ENCODE results near the gene ALKBH5. TPM values are rescaled to one million over a fixed set of nuclear protein-coding genes. Genes with fewer than 3 reads are reported as not detected.
"Not testable (repeated sequence)": the region's sequence is repeated elsewhere in the genome, so short reads cannot be mapped to it uniquely, and the experiment has no call there.

Gene ALKBH5
- total RNA-seq, 2 experiments from 2014 or later: 122 to 127 TPM

DNA sequence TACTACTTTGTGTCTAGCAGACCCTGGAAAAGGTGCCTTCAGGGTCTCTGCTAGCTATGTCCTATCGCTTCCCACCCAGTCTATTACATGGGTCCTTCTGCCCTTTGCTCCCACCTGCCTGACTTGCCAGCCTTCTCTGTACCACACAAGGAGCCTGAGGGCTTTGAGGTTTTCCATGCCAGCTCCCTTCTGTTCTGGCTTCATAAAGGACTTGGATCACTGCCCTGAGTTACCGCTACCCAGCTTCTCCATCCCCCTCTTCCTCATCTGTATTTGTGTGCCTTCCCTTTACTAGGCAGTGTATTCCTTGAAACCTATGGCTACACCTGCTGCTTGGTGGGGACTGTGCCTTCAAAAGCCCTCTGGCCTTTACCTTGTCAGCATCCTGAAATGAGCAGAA lies 22.2 kb downstream of the ALKBH5 start:
- no peak for DNase-seq
- H3K36me3 Mint-ChIP-seq: peaks cover 22% of the 10 kb centered on the region
- CTCF ChIA-PET: no interaction called here
- intact Hi-C loops (cut with micrococcal nuclease): no loop called here
- no peaks in the 10 kb centered on the region for H3K9me3 Mint-ChIP-seq
- H3K4me1 Mint-ChIP-seq (ENCODE audit: low read depth): no peaks in the 10 kb centered on the region
- no peak overlapping the region for H3K27ac Mint-ChIP-seq
- H3K4me3 Mint-ChIP-seq: no peak overlapping the region
- POLR2A ChIA-PET: no interaction called here
- no peaks in the 10 kb centered on the region for H3K27me3 Mint-ChIP-seq

DNA sequence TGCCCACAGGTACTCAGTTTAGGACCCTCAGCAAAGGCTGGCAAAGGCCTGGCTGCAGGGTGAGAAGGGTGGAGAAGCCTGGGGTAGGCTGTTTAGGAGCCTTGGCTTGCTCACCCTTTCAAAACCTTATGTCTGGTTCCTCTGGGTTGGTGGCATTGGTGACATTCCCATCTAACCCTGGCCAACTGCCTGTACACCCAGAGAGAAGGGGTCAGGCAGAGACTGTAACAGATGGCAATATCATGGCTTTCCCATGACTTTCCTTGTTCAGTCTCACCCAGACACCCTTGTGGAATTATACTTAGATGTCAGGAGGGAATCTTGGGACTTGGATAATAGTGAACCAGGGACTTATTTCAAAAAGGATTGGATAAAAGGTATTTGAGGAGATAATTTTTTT lies 23.3 kb downstream of the ALKBH5 start:
- no peak overlapping the region for H3K4me3 Mint-ChIP-seq
- peaks cover 23% of the 10 kb centered on the region for H3K36me3 Mint-ChIP-seq

DNA sequence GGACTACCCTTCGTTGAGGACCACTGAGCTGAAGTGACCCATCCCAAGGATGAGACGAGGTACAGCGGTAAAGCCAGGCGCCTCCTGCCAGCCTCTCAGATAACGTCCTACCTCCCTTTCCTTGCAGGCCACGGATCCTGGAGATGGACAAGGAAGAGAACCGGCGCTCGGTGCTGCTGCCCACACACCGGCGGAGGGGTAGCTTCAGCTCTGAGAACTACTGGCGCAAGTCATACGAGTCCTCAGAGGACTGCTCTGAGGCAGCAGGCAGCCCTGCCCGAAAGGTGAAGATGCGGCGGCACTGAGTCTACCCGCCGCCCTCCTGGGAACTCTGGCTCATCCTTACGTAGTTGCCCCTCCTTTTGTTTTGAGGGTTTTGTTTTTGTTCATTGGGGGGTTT lies 24.5 kb downstream of the ALKBH5 start:
- peaks cover 23% of the 10 kb centered on the region for H3K36me3 Mint-ChIP-seq
- intact Hi-C loops (cut with micrococcal nuclease): no loop called here

More for the DNA sequence above, 23.3 kb downstream of the ALKBH5 start:
- intact Hi-C loops (cut with micrococcal nuclease): no loop called here
- no peaks in the 10 kb centered on the region for H3K9me3 Mint-ChIP-seq
- H3K27me3 Mint-ChIP-seq: no peaks in the 10 kb centered on the region
- no peak overlapping the region for H3K27ac Mint-ChIP-seq
- CTCF ChIA-PET: no interaction called here
- no peak for DNase-seq
- H3K4me1 Mint-ChIP-seq (ENCODE audit: low read depth): no peaks in the 10 kb centered on the region
- POLR2A ChIA-PET: no interaction called here

DNA sequence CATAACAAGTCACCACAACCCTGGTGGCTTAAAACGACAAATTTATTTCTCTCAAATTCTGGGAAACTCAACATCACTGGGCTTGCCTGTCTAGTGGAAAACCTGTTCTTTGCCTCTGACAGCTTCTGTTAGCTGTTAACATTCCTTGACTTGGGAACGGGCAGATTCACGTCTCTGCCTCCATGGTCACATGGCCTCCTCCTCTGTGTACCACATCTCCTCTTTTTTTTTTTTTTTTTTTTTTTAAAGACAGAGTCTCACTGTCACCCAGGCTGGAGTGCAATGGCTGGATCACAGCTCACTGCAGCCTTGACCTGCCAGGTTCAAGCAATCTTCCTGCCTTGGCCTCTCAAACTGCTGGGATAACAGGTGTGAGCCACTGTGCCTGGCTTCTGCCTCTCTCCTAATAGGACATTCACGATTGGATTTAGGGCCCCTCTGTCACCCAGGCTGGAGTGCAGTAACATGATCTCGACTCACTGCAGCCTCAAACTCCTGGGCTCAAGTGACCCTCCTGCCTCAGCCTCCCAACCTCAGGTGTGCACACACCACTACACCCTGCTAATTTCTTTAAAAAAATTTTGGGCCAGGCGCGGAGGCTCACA lies 30.1 kb downstream of the ALKBH5 start:
- no peak overlapping the region for H3K27ac Mint-ChIP-seq
- intact Hi-C loops (cut with micrococcal nuclease): no loop called here
- CTCF ChIA-PET: interaction anchor here (1.1 kb wide), 1 partner anchor 10 kb away, joined by 3 read pairs; no protein-coding TSS in a partner anchor
- H3K36me3 Mint-ChIP-seq: peaks cover 12% of the 10 kb centered on the region
- no peak for DNase-seq
- POLR2A ChIA-PET: no interaction called here
- H3K27me3 Mint-ChIP-seq: no peaks in the 10 kb centered on the region
- no peak overlapping the region for H3K4me3 Mint-ChIP-seq
- no peaks in the 10 kb centered on the region for H3K9me3 Mint-ChIP-seq
- H3K4me1 Mint-ChIP-seq (ENCODE audit: low read depth): peaks cover 2% of the 10 kb centered on the region

More for the DNA sequence above, 24.5 kb downstream of the ALKBH5 start:
- H3K4me3 Mint-ChIP-seq: no peak overlapping the region
- no peaks in the 10 kb centered on the region for H3K4me1 Mint-ChIP-seq (ENCODE audit: low read depth)
- no peak for DNase-seq
- no peaks in the 10 kb centered on the region for H3K27me3 Mint-ChIP-seq
- CTCF ChIA-PET: no interaction called here
- POLR2A ChIA-PET: interaction anchor here (0.6 kb wide), 1 partner anchor 28 kb away, joined by 3 read pairs; no protein-coding TSS in a partner anchor
- no peak overlapping the region for H3K27ac Mint-ChIP-seq
- no peaks in the 10 kb centered on the region for H3K9me3 Mint-ChIP-seq

DNA sequence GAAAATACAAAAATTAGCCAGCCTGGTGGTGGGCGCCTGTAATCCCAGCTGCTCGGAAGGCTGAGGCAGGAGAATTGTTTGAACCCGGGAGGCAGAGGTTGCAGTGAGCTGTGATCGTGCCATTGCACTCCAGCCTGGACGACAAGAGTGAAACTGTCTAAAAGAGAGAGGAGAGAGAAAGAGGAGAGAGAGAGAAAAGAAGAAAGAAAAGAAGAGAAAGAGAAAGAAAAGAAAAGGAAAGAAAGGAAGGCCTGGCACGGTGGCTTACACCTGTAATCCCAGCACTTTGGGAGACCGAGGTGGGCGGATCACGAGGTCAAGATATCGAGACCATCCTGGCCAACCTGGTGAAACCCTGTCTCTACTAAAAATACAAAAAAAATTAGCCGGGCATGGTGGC lies 33.3 kb downstream of the ALKBH5 start:
- POLR2A ChIA-PET: interaction anchor here (0.7 kb wide), 1 partner anchor 79 kb away, joined by 3 read pairs; no protein-coding TSS in a partner anchor
- not testable (repeated sequence) for H3K4me1 Mint-ChIP-seq (ENCODE audit: low read depth); H3K27ac Mint-ChIP-seq; H3K4me3 Mint-ChIP-seq; H3K27me3 Mint-ChIP-seq; DNase-seq; H3K36me3 Mint-ChIP-seq; H3K9me3 Mint-ChIP-seq
- intact Hi-C loops (cut with micrococcal nuclease): loop anchor here (1.0 kb wide), 1 partner anchor 76 kb away; no protein-coding TSS in a partner anchor
- CTCF ChIA-PET: interaction anchor here (1.0 to 3.7 kb wide), 7 partner anchors 9 to 789 kb away, joined by 3 to 24 read pairs (median 5); partner anchors contain the start of gene SHMT1

DNA sequence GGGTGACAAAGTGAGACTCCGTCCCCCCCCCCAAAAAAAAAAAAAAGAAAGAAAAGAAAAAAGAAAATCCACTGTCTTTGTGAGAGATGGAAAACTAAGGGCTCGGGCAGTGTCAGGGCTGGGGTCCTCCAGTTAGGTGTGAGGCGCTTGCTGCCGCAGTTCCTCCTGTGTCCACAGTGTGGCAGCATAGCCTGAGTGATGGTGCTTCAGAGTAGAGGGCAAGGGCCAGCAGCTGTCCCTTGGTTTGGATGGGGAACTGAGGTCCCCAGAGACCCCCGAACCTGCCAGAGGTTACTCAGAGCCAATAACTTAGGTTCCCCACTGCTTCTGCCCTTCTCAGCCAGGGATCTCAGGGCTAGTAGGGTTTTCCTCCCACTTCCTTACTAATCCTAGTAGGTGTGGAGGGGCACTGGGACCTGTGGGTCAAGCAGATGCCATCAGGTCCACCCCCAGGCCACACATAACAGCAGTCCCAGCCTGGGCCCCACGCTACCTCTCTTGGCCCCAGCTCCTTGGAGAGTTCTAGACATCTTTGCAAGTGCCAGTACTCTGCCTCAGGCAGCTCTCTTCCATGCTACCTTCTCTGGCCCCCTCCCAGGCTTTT lies 33.9 kb downstream of the ALKBH5 start:
- Mint-ChIP-seq H3K27me3 (no peaks in the 10 kb centered on the region), H3K4me3 (no peak overlapping the region), H3K9me3 (no peaks in the 10 kb centered on the region), H3K4me1 (ENCODE audit: low read depth) (peaks cover 4% of the 10 kb centered on the region), H3K27ac (no peak overlapping the region), H3K36me3 (no peaks in the 10 kb centered on the region)
- ChIA-PET CTCF (interaction anchor here (0.5 to 3.7 kb wide), 19 partner anchors 9 to 789 kb away, joined by 3 to 24 read pairs (median 3); partner anchors contain the start of genes ALKBH5, MIEF2 and SHMT1), POLR2A (no interaction called here)
- DNase-seq: peak; percentile 87
- intact Hi-C loops (cut with micrococcal nuclease): loop anchor here (1.0 kb wide), 1 partner anchor 76 kb away; no protein-coding TSS in a partner anchor

DNA sequence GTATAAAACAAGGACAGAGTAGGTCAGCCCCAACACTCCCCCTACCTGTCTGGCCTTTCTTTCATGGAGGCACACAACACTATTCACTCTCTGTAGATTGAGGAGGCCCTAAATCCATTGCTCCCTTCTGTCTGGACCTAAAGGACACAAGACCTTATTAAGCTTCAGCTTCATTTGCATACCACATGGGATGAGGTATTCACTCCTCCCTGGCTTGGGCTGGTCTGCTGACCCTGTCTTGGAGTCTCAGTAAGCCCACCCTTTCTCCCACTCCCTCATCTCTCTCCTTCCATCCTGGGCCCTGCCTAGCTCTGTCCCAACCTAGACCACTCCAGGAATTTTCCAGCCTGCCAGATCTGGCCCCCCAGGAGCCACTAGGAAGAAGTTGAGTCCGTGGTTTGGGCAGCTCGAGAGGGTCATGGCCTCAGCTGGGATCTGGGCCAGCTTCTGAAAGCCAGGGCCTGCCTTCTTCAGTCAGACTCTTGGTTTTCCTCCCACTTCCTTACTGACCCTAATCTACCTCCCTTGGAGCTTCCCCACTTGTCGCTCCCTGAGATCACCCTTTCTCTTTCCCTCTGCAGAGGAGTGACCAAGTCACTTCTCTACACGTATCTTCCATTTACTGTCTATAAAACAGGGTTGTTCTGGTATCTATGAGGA lies 35.3 kb downstream of the ALKBH5 start:
- no peak for DNase-seq
- CTCF ChIA-PET: interaction anchor here (0.6 to 3.7 kb wide), 6 partner anchors 17 to 77 kb away, joined by 3 to 24 read pairs (median 4); no protein-coding TSS in a partner anchor
- no peaks in the 10 kb centered on the region for H3K36me3 Mint-ChIP-seq
- H3K27me3 Mint-ChIP-seq: no peaks in the 10 kb centered on the region
- H3K4me1 Mint-ChIP-seq (ENCODE audit: low read depth): peaks cover 4% of the 10 kb centered on the region
- H3K27ac Mint-ChIP-seq: peak overlapping the region; percentile 40
- POLR2A ChIA-PET: no interaction called here
- intact Hi-C loops (cut with micrococcal nuclease): no loop called here
- no peaks in the 10 kb centered on the region for H3K9me3 Mint-ChIP-seq
- no peak overlapping the region for H3K4me3 Mint-ChIP-seq

DNA sequence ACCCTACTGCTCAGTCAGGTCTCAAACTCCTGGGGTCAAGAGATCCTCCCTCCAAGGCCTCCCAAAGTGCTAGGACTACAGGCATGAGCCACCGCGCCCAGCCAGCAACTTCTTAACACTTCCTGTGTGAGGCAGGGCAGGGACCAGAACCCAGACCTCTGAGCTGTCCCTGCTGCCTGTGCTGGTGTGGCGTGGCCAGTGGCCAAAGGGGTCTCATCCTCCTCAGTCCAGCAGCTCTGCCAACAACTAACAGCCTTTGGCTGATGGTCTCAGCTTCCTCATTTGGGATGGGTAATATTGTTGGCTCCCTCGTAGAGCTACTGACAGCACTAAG lies 40.4 kb downstream of the ALKBH5 start:
- Mint-ChIP-seq H3K27me3 (no peaks in the 10 kb centered on the region), H3K36me3 (no peaks in the 10 kb centered on the region), H3K9me3 (no peaks in the 10 kb centered on the region), H3K4me3 (no peak overlapping the region), H3K27ac (no peak overlapping the region), H3K4me1 (ENCODE audit: low read depth) (peaks cover 31% of the 10 kb centered on the region)
- intact Hi-C loops (cut with micrococcal nuclease): loop anchor here (2.0 kb wide), 1 partner anchor 37 kb away; the partner anchor contains the start of gene MIEF2
- CTCF ChIA-PET: interaction anchor here (1.0 kb wide), 2 partner anchors 10 to 38 kb away, joined by 3 to 4 read pairs; no protein-coding TSS in a partner anchor
- DNase-seq: no peak
- POLR2A ChIA-PET: interaction anchor here (0.7 to 1.0 kb wide), 2 partner anchors 9 to 12 kb away, joined by 3 read pairs; no protein-coding TSS in a partner anchor

DNA sequence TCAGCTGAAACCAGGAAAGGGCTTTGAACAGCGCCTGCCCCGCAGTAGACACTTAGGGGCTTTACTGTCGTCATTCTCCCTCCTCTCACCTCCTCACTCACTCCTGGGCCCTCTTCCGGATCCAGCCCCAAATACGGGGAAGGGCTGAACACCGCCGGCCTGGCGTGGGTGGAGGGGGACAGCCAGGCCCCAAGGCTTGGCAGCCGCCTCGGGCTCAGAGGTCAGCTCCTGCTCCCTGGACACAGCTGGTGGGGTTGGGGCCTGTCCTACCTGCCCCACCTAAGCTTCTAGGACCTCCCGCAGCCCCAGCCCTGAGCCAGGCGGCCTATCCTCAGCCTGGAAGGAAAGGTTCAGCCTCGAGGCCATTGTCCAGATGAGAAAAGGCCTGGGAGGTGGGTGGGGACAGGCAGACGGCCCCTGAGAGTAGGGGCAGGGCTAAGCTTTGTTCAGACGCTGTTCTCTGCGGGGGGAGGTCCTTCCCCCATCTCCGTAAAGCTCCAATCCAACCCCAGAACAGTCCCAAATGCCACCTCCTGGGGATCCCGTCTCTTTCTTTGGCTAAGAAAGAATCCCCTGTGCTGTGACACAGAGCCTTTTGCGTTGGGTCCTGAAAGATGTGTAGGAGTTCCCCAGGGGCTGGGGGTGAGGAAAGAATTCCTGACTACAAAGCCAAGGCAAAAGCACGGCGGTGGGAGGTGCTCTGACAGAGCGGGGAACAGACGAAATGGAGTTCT lies 40.9 kb downstream of the ALKBH5 start:
- POLR2A ChIA-PET: interaction anchor here (1.0 kb wide), 2 partner anchors 10 to 39 kb away, joined by 3 read pairs; no protein-coding TSS in a partner anchor
- intact Hi-C loops (cut with micrococcal nuclease): loop anchor here (1.0 to 2.0 kb wide), 3 partner anchors 36 to 91 kb away; partner anchors contain the start of genes ALKBH5, MIEF2 and SMCR8
- H3K27me3 Mint-ChIP-seq: no peaks in the 10 kb centered on the region

DNA sequence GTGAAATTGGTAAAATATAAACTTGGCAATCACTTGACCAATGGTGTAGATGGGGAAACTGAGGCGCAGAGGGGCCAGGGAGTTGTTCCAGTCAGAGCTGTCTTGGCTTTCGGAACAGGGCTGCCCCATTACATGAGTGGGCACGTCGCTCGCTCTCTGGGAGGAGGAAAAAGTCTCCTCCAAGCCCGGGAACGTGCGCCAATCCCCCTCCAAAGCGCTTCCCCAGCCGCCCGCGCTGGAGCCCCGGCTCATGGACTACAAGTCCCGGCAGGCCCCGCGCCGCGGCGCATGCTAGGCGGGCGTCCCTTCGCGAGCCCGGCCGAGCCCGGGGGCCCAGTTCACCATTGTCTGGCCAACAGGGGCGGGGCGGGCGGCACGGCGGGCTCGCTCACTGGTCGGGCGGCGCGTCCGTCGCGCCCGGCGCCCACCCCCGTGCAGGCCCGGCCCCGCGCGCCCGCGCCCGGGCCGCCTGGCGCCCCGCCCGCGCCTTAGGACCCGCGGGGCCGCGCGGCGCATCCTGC lies 41.6 kb downstream of the ALKBH5 start, which contains the start of gene LLGL1:
TSS of gene LLGL1 (plus strand) at position 515 of the 521 bp plus-strand sequence. CDS start 48 bp downstream, outside the sequence.
- Mint-ChIP-seq H3K27me3 (no peaks in the 10 kb centered on the region), H3K27ac (peak within 1 kb of the TSS; percentile 59)
- POLR2A ChIA-PET: interaction anchor here (1.0 kb wide), 2 partner anchors 11 to 39 kb away, joined by 3 read pairs; no protein-coding TSS in a partner anchor

More for the DNA sequence above, 40.9 kb downstream of the ALKBH5 start:
- DNase-seq: no peak
- Mint-ChIP-seq H3K27ac (peak overlapping the region; percentile 28), H3K9me3 (no peaks in the 10 kb centered on the region), H3K36me3 (no peaks in the 10 kb centered on the region), H3K4me1 (ENCODE audit: low read depth) (peaks cover 31% of the 10 kb centered on the region), H3K4me3 (peak overlapping the region; percentile 61)
- CTCF ChIA-PET: no interaction called here

DNA sequence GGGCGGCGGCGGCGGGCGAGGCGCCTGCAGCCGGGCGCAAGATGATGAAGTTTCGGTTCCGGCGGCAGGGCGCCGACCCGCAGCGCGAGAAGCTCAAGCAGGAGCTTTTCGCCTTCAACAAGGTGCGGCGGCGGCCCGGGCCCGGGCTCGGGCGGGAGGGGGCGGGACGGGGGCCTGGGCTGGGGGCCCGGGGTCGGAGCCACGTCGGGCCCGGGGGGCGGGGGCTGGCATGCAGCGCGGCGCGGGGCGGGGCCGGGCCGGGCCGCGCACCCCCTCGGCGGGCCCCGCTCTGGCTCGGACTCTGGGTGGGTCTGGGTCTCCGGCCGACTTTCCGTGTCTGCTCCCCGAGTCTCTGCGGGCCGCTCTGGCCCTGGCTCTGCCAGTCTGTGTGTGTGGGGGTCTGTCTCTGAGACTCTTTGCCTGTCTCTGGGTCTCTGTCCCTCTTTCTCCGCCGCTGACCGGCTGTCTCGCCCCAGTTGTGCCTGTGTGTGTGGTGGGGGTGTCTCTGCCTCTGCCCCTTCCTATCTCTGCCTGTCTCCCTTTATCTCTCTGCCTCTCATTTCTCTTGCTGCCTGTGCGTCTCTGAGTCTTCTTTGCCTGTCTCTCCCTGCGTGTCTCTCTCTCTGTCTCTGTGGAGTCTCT lies 42.1 kb downstream of the ALKBH5 start:
- no peaks in the 10 kb centered on the region for H3K36me3 Mint-ChIP-seq
- ChIA-PET CTCF (interaction anchor here (0.9 to 1.6 kb wide), 2 partner anchors 9 to 28 kb away, joined by 3 to 5 read pairs; no protein-coding TSS in a partner anchor), POLR2A (interaction anchor here (1.0 kb wide), 1 partner anchor 40 kb away, joined by 3 read pairs; no protein-coding TSS in a partner anchor)
- no peaks in the 10 kb centered on the region for H3K27me3 Mint-ChIP-seq
- intact Hi-C loops (cut with micrococcal nuclease): loop anchor here (1.0 to 2.0 kb wide), 3 partner anchors 35 to 90 kb away; partner anchors contain the start of genes ALKBH5, MIEF2 and SMCR8
- peaks cover 30% of the 10 kb centered on the region for H3K4me1 Mint-ChIP-seq (ENCODE audit: low read depth)
- peak overlapping the region; percentile 90 for H3K4me3 Mint-ChIP-seq
- H3K9me3 Mint-ChIP-seq: no peaks in the 10 kb centered on the region
- no peak for DNase-seq
- H3K27ac Mint-ChIP-seq: peak overlapping the region; percentile 59

More for the DNA sequence above, 41.6 kb downstream of the ALKBH5 start, which contains the start of gene LLGL1:
- H3K36me3 Mint-ChIP-seq: no peaks in the 10 kb centered on the region
- CTCF ChIA-PET: no interaction called here
- H3K4me3 Mint-ChIP-seq: peak within 1 kb of the TSS; percentile 90
- H3K9me3 Mint-ChIP-seq: no peaks in the 10 kb centered on the region
- peaks cover 31% of the 10 kb centered on the region for H3K4me1 Mint-ChIP-seq (ENCODE audit: low read depth)
- intact Hi-C loops (cut with micrococcal nuclease): loop anchor here (1.0 to 2.0 kb wide), 3 partner anchors 36 to 90 kb away; partner anchors contain the start of genes ALKBH5, MIEF2 and SMCR8
- DNase-seq: peak; percentile 97

All from activated CD4-positive, alpha-beta memory T cell treated with anti-CD3 and anti-CD28 coated beads for 36 hours (primary cell).